Dendritic cell treated with granulocyte-macrophage colony-stimulating factor and Interleukin-4, amounts not matched to agents 40 ng/mL and 50 ng/mL, for 4 days (primary cell): Measurements from ENCODE around the gene TBC1D17.
A peak's percentile ranks its signal among the peaks of the same experiment; 100 is the strongest.

ENCODE experiments used
- H3K27ac Mint-ChIP-seq: one replicate; pipeline ENCODE4 v1.8.0; 2022; ENCODE audit warnings: mild to moderate bottlenecking, mixed read lengths
- H3K27me3 Mint-ChIP-seq: one replicate; pipeline ENCODE4 v1.8.0; 2022; ENCODE audit warnings: mild to moderate bottlenecking, mixed read lengths
- H3K36me3 Mint-ChIP-seq: one replicate; pipeline ENCODE4 v1.8.0; 2022; ENCODE audit warnings: low read depth, mixed read lengths
- H3K4me1 Mint-ChIP-seq: one replicate; pipeline ENCODE4 v1.8.0; 2022; ENCODE audit warnings: low read depth, mixed read lengths
- H3K4me3 Mint-ChIP-seq: one replicate; pipeline ENCODE4 v1.8.0; 2022; ENCODE audit warnings: mild to moderate bottlenecking, moderate library complexity, mixed read lengths
- H3K9me3 Mint-ChIP-seq: one replicate; pipeline ENCODE4 v1.8.0; 2022; ENCODE audit warnings: mixed read lengths
- intact Hi-C: fragments of 100-400 bp; cut with micrococcal nuclease; formaldehyde crosslinking; loops from one replicate; pipeline ENCODE4 v1.15.0; 2022

The TBC1D17 gene

DNA sequence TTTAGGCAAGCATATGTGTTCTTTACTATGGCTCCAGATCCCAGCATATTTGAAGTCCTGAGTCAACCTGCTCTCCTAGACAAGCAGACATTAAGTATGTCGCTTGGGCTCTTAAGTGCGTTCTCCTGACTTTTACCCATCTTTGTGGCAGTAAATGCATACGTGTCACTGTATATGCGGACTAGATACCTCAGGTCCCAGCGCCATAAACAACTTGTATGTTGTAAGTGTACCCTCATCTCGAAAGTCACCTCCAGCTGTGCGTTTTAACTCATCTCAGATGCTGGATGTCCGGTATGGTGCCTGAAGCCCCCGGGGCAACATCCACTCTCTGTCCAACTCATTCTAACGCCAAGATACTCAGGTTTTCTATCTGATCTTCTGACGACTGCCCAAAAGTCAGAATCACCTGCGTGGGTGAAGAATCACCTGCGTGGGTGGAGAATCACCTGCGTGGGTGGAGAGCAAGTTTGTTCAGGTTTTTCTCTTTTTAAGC is 24.8 kb upstream of the TBC1D17 start:
- Mint-ChIP-seq H3K4me3 (peak overlapping the region; percentile 76), H3K36me3 (peaks cover 54% of the 10 kb centered on the region), H3K27ac (no peak overlapping the region), H3K9me3 (peaks cover 17% of the 10 kb centered on the region), H3K27me3 (peaks cover 12% of the 10 kb centered on the region), H3K4me1 (peaks cover 53% of the 10 kb centered on the region)
- intact Hi-C loops: no loop called here

GRCh38 chr19:49853852-49854377 is 23.6 kb upstream of the TBC1D17 start:
- intact Hi-C loops: no loop called here
- H3K4me3 Mint-ChIP-seq: no peak overlapping the region
- H3K36me3 Mint-ChIP-seq: peaks cover 64% of the 10 kb centered on the region
- peaks cover 14% of the 10 kb centered on the region for H3K9me3 Mint-ChIP-seq
- H3K27ac Mint-ChIP-seq: no peak overlapping the region
- H3K27me3 Mint-ChIP-seq: peaks cover 12% of the 10 kb centered on the region
- peaks cover 43% of the 10 kb centered on the region for H3K4me1 Mint-ChIP-seq

DNA sequence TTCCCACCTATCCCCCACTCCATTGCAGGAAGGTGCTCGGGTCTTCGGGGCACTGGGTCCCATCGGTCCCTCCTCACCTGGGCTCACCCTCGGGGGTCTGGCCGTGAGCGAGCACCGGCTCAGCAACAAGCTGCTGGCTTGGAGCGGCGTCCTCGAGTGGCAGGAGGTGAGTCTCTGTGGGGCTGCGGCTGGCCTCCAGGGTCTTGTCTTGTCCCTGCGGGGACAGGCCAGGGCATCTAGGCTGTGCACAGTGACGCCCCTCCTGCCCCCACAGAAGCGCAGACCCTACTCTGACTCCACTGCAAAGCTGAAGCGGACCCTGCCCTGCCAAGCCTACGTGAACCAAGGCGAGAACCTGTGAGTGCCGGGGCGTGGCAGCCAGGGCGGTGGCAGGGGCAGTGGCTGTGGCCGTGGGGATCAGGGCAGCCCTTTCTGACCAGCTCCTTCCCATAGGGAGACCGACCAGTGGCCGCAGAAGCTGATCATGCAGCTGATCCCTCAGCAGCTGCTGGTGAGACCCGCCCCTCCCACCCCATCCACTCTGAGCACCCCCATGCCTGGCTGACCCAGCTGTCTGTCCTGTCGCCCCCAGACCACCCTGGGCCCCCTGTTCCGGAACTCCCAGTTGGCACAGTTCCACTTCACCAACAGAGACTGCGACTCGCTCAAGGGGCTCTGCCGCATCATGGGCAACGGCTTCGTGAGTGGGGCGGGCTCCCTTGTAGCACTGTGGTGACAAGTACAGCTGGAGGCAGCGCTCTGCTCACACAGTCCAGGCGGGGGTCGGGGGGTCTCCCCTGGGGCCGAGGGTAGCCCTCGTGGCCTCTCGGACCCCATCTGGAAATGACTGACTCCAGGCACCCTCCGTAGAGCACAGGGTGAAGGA is 22.9 kb upstream of the TBC1D17 start:
- no peak overlapping the region for H3K4me3 Mint-ChIP-seq
- intact Hi-C loops: no loop called here
- peaks cover 37% of the 10 kb centered on the region for H3K4me1 Mint-ChIP-seq
- H3K9me3 Mint-ChIP-seq: peaks cover 7% of the 10 kb centered on the region
- peaks cover 66% of the 10 kb centered on the region for H3K36me3 Mint-ChIP-seq
- peaks cover 12% of the 10 kb centered on the region for H3K27me3 Mint-ChIP-seq
- no peak overlapping the region for H3K27ac Mint-ChIP-seq

DNA sequence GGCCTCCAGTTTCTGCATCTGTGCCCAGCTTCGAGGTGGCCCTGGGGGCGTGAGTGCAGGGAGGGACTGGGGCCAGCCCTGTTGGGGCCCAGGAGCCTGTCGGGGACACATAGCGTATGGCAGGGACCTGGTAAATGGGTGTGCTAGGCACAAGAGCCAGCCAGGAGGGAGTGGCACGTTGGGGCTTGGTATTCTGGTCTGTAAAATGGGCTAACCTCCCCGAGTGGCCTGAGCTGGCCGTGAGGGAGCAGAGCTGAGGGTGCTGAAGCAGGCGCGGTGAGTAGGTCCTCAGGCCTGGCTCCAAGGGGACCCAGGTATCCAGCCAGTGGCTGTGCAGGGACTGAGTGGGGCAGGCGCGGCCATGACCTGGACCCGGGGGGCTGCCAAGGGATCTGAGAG is 22.2 kb upstream of the TBC1D17 start:
- H3K4me1 Mint-ChIP-seq: peaks cover 31% of the 10 kb centered on the region
- intact Hi-C loops: no loop called here
- no peak overlapping the region for H3K4me3 Mint-ChIP-seq
- H3K27ac Mint-ChIP-seq: no peak overlapping the region
- peaks cover 12% of the 10 kb centered on the region for H3K27me3 Mint-ChIP-seq
- H3K36me3 Mint-ChIP-seq: peaks cover 71% of the 10 kb centered on the region
- peaks cover under 1% of the 10 kb centered on the region for H3K9me3 Mint-ChIP-seq

DNA sequence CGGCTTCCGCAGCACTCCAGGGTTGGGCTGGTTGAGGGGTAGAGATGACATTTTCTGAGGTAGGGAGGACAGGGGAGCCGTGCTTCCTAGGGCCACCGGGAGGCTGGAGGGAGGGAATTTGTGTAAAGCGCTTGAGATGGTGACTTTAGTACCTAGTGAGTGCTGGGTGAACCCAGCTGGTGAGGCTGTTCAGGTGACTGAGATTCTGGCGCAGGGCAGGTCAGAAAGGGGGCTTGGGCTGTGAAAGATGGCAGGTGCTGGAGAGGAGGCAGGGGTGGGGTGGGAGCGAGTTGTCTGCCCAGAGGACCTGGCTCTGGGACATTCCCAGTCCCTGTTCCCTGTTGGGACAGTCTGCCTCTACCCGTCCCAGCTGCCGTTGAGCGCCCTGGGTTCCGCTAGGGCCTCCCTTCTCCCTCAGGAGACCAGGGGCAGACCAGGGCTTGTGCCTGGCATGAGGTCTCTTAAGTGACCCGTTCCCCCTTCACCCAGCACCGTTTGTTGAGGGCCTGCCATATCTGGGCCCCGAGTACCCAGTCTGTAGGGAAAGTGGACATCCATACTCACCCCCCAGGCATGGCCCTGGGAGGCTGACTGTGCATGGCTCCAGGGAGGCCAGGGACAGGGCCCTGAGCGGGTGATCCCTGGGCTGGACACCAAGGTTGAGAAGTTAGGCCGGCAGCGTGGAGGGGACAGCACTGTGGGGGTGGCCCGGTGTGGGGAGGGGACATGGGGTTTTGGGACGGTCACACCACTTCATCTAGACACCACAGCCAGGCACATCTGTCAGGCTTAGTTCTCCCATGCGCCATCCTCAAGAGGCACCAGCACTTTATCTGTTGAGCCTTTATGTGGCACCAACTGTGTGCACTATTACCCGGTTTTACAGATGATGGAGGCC is 21.6 kb upstream of the TBC1D17 start:
- H3K36me3 Mint-ChIP-seq: peaks cover 71% of the 10 kb centered on the region
- H3K27ac Mint-ChIP-seq: no peak overlapping the region
- H3K4me3 Mint-ChIP-seq: no peak overlapping the region
- intact Hi-C loops: no loop called here
- H3K27me3 Mint-ChIP-seq: peaks cover 12% of the 10 kb centered on the region
- H3K4me1 Mint-ChIP-seq: peaks cover 33% of the 10 kb centered on the region
- no peaks in the 10 kb centered on the region for H3K9me3 Mint-ChIP-seq

DNA sequence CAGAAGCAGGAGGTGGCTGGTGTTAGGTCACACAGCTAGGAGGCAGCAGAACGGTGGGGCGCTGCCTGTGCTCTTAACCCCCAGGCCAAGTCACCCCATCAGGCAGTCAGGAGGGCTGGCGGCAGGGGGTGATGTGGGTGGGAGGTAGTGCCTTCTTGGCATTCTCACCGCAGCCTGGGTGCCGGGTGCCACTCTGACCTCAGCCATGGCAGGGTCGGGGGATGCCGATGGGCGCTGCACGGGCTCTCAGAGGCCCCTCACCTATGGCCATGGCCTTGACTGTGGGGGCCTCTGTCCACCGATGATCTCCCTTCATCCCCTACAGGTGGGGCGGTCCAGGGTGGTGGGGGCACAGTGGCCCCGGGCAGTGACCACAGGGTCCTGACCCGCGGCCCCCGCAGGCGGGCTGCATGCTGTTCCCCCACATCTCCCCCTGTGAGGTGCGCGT is 20.9 kb upstream of the TBC1D17 start:
- Mint-ChIP-seq H3K27ac (no peak overlapping the region), H3K4me3 (no peak overlapping the region)

GRCh38 chr19:49857061-49857837 is 20.3 kb upstream of the TBC1D17 start:
- Mint-ChIP-seq H3K4me3 (no peak overlapping the region), H3K4me1 (peaks cover 32% of the 10 kb centered on the region), H3K27ac (no peak overlapping the region), H3K9me3 (no peaks in the 10 kb centered on the region), H3K36me3 (peaks cover 76% of the 10 kb centered on the region), H3K27me3 (peaks cover 6% of the 10 kb centered on the region)
- intact Hi-C loops: no loop called here

More for the DNA sequence above, 20.9 kb upstream of the TBC1D17 start:
- Mint-ChIP-seq H3K9me3 (no peaks in the 10 kb centered on the region), H3K27me3 (peaks cover 12% of the 10 kb centered on the region), H3K36me3 (peaks cover 76% of the 10 kb centered on the region), H3K4me1 (peaks cover 36% of the 10 kb centered on the region)
- intact Hi-C loops: no loop called here

DNA sequence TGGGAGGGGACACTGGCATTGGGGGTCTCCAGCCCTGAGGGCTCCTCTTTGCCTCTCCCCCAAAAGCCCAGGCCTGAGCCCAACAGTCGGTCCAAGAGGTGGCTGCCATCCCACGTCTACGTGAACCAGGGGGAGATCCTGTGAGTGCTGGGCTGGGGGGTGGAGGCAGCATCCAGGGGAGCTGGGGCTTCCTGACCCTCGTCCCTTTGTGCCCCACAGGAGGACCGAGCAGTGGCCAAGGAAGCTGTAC is 19.7 kb upstream of the TBC1D17 start:
- peaks cover 81% of the 10 kb centered on the region for H3K36me3 Mint-ChIP-seq
- H3K9me3 Mint-ChIP-seq: no peaks in the 10 kb centered on the region
- no peak overlapping the region for H3K4me3 Mint-ChIP-seq
- H3K4me1 Mint-ChIP-seq: peaks cover 27% of the 10 kb centered on the region
- peaks cover under 1% of the 10 kb centered on the region for H3K27me3 Mint-ChIP-seq
- H3K27ac Mint-ChIP-seq: no peak overlapping the region
- intact Hi-C loops: no loop called here

DNA sequence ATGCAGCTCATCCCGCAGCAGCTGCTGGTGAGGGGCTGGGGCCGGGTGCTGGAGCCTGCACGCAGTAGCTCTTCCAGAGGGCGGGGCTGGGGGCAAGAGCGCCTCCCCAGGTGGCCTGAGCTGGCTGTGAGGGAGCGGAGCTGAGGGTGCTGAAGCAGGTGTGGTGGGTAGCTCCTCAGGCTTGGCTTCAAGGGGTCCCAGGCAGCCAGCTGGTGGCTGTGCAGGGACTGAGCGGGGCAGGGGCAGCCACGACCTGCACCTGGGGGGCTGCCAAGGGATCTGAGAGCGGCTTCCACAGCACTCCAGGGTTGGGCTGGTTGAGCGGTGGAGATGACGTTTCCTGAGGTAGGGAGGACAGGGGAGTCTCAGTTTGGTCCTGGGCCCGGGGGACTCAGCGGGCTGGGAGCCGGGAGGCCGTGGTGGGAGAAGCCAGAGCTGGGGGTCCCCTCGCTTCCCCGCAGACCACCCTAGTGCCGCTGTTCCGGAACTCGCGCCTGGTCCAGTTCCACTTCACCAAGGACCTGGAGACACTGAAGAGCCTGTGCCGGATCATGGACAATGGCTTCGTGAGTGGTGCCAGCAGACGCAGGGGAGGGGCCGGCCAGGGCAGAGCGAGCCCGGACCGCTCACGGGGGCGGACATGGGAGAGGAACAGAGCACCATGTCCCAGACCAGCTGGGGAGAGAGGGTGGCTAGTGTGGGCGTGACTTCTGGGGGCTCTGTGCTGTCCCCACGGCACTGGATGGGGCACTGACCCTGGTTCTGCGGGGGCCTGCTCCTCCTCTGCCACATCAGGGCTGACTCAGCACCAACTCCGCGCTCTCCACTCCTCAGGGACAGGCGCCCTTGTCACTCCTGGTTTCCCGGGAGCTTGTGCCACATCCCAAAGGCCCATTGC is 19.2 kb upstream of the TBC1D17 start:
- Mint-ChIP-seq H3K27me3 (no peaks in the 10 kb centered on the region), H3K36me3 (peaks cover 87% of the 10 kb centered on the region), H3K9me3 (no peaks in the 10 kb centered on the region), H3K4me3 (no peak overlapping the region), H3K27ac (no peak overlapping the region), H3K4me1 (peaks cover 28% of the 10 kb centered on the region)
- intact Hi-C loops: no loop called here

- Mint-ChIP-seq H3K4me1 (peaks cover 31% of the 10 kb centered on the region), H3K4me3 (no peak overlapping the region), H3K36me3 (peaks cover 100% of the 10 kb centered on the region), H3K27ac (no peak overlapping the region), H3K27me3 (no peaks in the 10 kb centered on the region), H3K9me3 (no peaks in the 10 kb centered on the region)
- intact Hi-C loops: no loop called here
Measured at GRCh38 chr19:49859682-49860335, 17.7 kb upstream of the TBC1D17 start.

DNA sequence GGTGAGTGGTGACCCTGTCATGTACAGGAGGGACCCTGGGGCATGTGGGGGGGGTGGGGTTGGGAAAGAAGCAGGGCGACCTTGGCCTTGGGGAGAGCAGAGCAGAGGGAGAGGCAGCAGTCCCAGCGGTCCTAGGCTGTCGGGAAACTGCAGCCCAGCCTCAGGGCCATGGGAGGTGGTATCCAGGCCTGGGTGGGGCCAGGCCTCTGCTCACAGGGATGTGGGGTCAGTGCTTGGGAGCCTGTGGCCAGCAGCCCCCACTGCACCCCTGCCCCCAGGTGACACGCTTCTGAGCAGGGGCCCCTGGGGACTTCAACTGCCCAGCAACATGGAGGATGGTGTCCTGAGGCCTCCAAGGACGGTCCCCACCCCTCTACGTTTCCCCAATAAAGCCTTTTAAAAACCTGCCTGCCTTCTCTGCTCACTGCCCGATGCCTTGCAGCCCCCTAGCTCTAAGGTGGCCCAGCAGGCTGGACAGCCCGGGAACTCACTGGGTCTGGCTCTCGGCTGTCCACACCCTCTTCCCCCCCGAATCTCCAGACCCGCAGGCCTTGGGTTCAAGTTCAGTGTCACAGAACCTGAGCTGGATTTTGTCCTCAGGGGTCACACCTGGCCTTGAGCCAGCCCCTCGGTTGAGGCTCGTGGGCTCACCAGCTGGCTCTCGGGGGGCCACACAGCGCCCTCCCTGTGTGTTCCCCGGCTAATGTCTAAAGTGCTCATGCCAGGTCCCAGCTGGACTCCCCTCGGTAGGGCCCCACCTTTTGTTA is 17.0 kb upstream of the TBC1D17 start:
- H3K9me3 Mint-ChIP-seq: no peaks in the 10 kb centered on the region
- H3K4me3 Mint-ChIP-seq: no peak overlapping the region
- H3K27ac Mint-ChIP-seq: no peak overlapping the region
- intact Hi-C loops: no loop called here
- peaks cover 33% of the 10 kb centered on the region for H3K4me1 Mint-ChIP-seq
- H3K36me3 Mint-ChIP-seq: peaks cover 100% of the 10 kb centered on the region
- no peaks in the 10 kb centered on the region for H3K27me3 Mint-ChIP-seq

GRCh38 chr19:49861107-49861506 is 16.4 kb upstream of the TBC1D17 start:
- Mint-ChIP-seq H3K27ac (no peak overlapping the region), H3K36me3 (peaks cover 100% of the 10 kb centered on the region), H3K4me1 (peaks cover 36% of the 10 kb centered on the region), H3K27me3 (no peaks in the 10 kb centered on the region), H3K4me3 (no peak overlapping the region), H3K9me3 (no peaks in the 10 kb centered on the region)
- intact Hi-C loops: no loop called here
